ENCODE results near the gene GRM8. TPM values are rescaled to one million over a fixed set of nuclear protein-coding genes. Genes with fewer than 3 reads are reported as not detected.
"Not testable (repeated sequence)": the region's sequence is repeated elsewhere in the genome, so short reads cannot be mapped to it uniquely, and the experiment has no call there.

GRM8 gene
- total and polyA plus RNA-seq, 2 donors: 0.27 to 0.38 TPM

DNA sequence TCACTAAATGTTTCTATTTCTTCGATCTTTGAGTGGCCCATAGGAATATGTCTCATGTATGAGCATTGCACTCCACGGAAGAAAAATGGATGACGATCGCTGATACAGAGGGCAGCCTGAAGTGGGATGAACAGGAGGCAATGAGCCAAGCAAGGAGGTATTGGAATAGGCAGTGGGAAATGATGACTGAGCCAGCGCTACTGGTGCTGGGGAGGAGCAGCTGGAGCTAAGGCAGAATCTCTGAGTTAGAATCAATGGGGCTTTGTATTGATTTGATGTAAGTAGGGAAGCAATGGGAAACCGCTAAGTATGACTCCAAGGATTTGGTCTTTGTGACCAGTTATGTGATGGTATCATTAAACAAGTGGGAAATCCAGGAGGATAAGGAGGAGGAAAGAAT is 345.1 kb downstream of the GRM8 start:
- not testable (repeated sequence) for H3K27ac ChIP-seq (ENCODE audit: low read depth in 1 of 2, low read length in 1 of 2); H3K27me3 ChIP-seq (ENCODE audit: control insufficient read depth in 2 of 2, insufficient read depth in 1 of 2, low read length in 1 of 2); H3K4me3 ChIP-seq (ENCODE audit: low read length in 2 of 2); H3K4me1 ChIP-seq (ENCODE audit: control insufficient read depth in 2 of 2, insufficient read depth in 2 of 2, low read length in 2 of 2); DNase-seq (ENCODE audit: low read depth in 6 of 9, low spot score in 9 of 9); H3K36me3 ChIP-seq (ENCODE audit: control insufficient read depth in 2 of 2, insufficient read depth in 2 of 2, low read length in 1 of 2); H3K9me3 ChIP-seq (ENCODE audit: control insufficient read depth in 2 of 2, insufficient read depth in 1 of 2, low read length in 1 of 2)
- WGBS: 93% methylated on average over 6 of the region's 6 CpGs

DNA sequence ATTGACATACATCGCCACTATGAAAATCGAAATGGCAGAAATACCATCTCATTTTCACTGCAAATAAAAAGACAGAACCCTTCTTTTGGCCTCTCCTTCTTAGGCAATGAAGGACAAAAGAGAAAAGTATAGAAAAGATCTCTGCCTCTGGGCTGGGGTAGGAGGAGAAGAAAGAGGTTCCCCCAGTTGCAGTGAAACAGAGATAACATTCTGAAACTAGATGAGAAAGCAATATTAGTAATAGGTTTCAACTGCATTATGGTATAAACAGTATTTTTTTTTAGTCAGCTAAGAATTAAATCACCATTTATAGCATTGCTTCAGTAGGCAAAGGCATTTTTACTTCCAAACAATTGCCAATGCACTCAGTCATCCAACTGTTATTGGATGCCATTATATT is 347.5 kb downstream of the GRM8 start:
- H3K4me1 ChIP-seq (ENCODE audit: control insufficient read depth in 2 of 2, insufficient read depth in 2 of 2, low read length in 2 of 2); H3K36me3 ChIP-seq (ENCODE audit: control insufficient read depth in 2 of 2, insufficient read depth in 2 of 2, low read length in 1 of 2); H3K27ac ChIP-seq (ENCODE audit: low read depth in 1 of 2, low read length in 1 of 2); H3K4me3 ChIP-seq (ENCODE audit: low read length in 2 of 2); H3K9me3 ChIP-seq (ENCODE audit: control insufficient read depth in 2 of 2, insufficient read depth in 1 of 2, low read length in 1 of 2); DNase-seq (ENCODE audit: low read depth in 6 of 9, low spot score in 9 of 9); H3K27me3 ChIP-seq (ENCODE audit: control insufficient read depth in 2 of 2, insufficient read depth in 1 of 2, low read length in 1 of 2): not testable (repeated sequence)
- WGBS: 88% methylated on average over 2 of the region's 2 CpGs

DNA sequence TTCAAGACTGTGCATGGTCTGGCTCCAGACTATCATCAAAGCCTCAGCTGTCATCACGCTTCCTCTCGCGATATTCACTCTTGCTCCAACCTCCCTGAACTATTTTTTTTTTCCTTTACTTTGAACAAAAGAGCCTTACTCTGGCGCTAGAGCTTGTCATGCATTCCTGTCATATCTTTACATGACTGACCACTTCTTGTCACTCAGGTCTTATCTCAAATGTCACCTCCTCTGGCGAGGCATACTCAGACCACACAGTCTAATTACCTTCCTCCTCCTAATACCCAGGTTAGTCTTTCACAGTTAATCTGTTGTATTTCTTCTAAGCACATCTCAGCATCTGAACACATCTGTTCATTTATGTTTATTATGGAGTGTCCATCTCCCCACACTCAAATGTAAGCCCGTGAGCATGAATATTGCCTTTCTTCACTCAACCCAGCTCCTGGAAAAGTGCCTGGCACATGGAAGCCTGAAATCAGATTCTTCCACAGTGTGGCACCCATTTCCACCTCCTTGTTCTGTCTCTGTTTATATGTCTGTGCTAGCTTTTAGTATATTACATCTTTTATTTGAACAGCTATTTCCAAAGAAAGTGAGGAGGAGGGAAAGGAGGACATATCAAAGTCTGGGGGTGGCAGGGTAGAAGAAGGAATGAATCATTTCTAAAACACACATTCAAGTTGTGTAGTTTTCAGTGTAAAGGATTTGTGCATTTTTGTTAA is 351.5 kb downstream of the GRM8 start:
- H3K36me3 ChIP-seq (ENCODE audit: control insufficient read depth in 2 of 2, insufficient read depth in 2 of 2, low read length in 1 of 2); H3K27ac ChIP-seq (ENCODE audit: low read depth in 1 of 2, low read length in 1 of 2); DNase-seq (ENCODE audit: low read depth in 6 of 9, low spot score in 9 of 9); H3K4me1 ChIP-seq (ENCODE audit: control insufficient read depth in 2 of 2, insufficient read depth in 2 of 2, low read length in 2 of 2); H3K27me3 ChIP-seq (ENCODE audit: control insufficient read depth in 2 of 2, insufficient read depth in 1 of 2, low read length in 1 of 2); H3K4me3 ChIP-seq (ENCODE audit: low read length in 2 of 2); H3K9me3 ChIP-seq (ENCODE audit: control insufficient read depth in 2 of 2, insufficient read depth in 1 of 2, low read length in 1 of 2): not testable (repeated sequence)
- 74% methylated on average over 6 of the region's 6 CpGs for WGBS

DNA sequence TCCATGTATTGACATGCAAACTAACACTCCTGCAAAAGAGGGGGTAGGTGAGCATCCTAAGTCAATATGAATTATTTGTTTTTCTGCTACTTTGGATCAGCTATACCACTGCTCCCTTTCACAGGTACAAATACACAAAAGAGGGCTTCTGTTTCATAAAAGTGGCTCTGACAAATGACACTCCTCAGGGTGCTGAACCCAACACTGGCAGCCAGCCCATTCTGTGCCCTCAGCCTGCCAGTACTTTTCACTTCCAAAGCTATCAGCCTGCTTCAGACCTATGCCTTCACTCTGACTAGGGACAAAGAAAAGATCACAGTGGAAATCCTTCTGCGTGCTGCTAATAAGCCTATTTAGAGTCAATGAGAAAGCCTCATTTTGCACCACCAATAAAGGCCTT is 364.8 kb downstream of the GRM8 start:
- not testable (repeated sequence) for H3K4me3 ChIP-seq (ENCODE audit: low read length in 2 of 2); H3K36me3 ChIP-seq (ENCODE audit: control insufficient read depth in 2 of 2, insufficient read depth in 2 of 2, low read length in 1 of 2); H3K4me1 ChIP-seq (ENCODE audit: control insufficient read depth in 2 of 2, insufficient read depth in 2 of 2, low read length in 2 of 2); H3K27ac ChIP-seq (ENCODE audit: low read depth in 1 of 2, low read length in 1 of 2); DNase-seq (ENCODE audit: low read depth in 6 of 9, low spot score in 9 of 9); H3K27me3 ChIP-seq (ENCODE audit: control insufficient read depth in 2 of 2, insufficient read depth in 1 of 2, low read length in 1 of 2); H3K9me3 ChIP-seq (ENCODE audit: control insufficient read depth in 2 of 2, insufficient read depth in 1 of 2, low read length in 1 of 2)
- WGBS: 89% methylated on average over 1 of the region's 1 CpG

DNA sequence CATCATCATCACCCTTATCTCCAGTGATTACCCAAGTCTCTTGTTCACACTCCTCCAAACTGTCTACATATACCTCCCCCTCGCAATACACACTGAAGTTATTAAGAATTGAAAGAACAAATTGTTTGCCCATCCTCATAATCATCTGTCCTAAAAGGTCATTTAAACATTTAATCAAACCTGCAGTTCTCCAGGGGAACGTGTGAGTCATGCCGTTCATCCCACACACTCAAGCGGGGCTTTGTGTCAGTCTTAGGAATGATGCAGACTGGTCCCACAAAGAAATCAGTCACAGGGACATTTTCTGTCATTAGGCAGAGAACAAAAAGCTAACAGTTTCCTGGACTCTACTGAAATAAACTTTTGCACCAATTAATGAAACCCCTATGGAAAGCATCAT is 365.2 kb downstream of the GRM8 start:
- not testable (repeated sequence) for H3K27ac ChIP-seq (ENCODE audit: low read depth in 1 of 2, low read length in 1 of 2); DNase-seq (ENCODE audit: low read depth in 6 of 9, low spot score in 9 of 9); H3K4me1 ChIP-seq (ENCODE audit: control insufficient read depth in 2 of 2, insufficient read depth in 2 of 2, low read length in 2 of 2); H3K9me3 ChIP-seq (ENCODE audit: control insufficient read depth in 2 of 2, insufficient read depth in 1 of 2, low read length in 1 of 2); H3K4me3 ChIP-seq (ENCODE audit: low read length in 2 of 2); H3K27me3 ChIP-seq (ENCODE audit: control insufficient read depth in 2 of 2, insufficient read depth in 1 of 2, low read length in 1 of 2); H3K36me3 ChIP-seq (ENCODE audit: control insufficient read depth in 2 of 2, insufficient read depth in 2 of 2, low read length in 1 of 2)
- 86% methylated on average over 4 of the region's 4 CpGs for WGBS

DNA sequence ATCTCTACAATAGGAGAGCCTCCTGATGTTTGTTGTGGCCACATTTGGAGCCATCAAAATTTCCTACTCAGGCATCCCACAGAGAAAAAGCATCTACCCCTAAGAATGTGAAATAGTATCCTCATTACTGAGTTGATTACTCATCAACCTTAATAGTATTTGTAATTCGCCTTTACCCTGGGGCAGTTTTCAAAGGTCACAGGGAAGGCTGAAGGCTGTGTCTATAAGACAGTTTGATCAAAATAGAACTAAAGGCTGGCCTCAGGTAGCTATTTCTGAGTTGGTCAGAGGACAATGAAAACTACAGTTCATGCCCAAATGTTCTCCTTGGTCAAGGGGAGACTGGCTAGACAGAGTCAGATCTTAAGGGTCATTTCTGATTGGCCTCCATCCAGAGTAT is 370.0 kb downstream of the GRM8 start:
- not testable (repeated sequence) for DNase-seq (ENCODE audit: low read depth in 6 of 9, low spot score in 9 of 9); H3K27me3 ChIP-seq (ENCODE audit: control insufficient read depth in 2 of 2, insufficient read depth in 1 of 2, low read length in 1 of 2); H3K9me3 ChIP-seq (ENCODE audit: control insufficient read depth in 2 of 2, insufficient read depth in 1 of 2, low read length in 1 of 2); H3K27ac ChIP-seq (ENCODE audit: low read depth in 1 of 2, low read length in 1 of 2); H3K4me1 ChIP-seq (ENCODE audit: control insufficient read depth in 2 of 2, insufficient read depth in 2 of 2, low read length in 2 of 2); H3K4me3 ChIP-seq (ENCODE audit: low read length in 2 of 2); H3K36me3 ChIP-seq (ENCODE audit: control insufficient read depth in 2 of 2, insufficient read depth in 2 of 2, low read length in 1 of 2)
- WGBS: 94% methylated on average over 1 of the region's 1 CpG

DNA sequence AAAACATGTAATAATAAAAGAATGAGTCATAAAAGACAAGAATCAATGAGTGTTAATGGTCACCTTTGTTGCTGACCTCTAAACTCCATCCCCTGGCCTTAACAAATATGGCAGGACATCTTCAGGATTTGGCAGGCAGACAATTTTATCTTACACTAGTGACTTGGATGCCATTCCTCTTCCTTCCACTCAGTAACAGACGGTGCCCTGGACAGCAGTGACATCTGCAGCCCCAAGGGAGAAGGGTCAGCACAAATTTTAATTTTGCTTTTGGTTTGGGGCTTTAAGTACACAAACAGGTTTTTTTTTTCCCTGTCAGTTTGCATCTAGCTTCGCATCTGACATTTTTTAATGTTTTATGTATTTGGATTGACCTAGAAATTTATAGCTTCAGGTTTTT is 370.8 kb downstream of the GRM8 start:
- H3K4me1 ChIP-seq (ENCODE audit: control insufficient read depth in 2 of 2, insufficient read depth in 2 of 2, low read length in 2 of 2); H3K4me3 ChIP-seq (ENCODE audit: low read length in 2 of 2); H3K27me3 ChIP-seq (ENCODE audit: control insufficient read depth in 2 of 2, insufficient read depth in 1 of 2, low read length in 1 of 2); H3K36me3 ChIP-seq (ENCODE audit: control insufficient read depth in 2 of 2, insufficient read depth in 2 of 2, low read length in 1 of 2); DNase-seq (ENCODE audit: low read depth in 6 of 9, low spot score in 9 of 9); H3K9me3 ChIP-seq (ENCODE audit: control insufficient read depth in 2 of 2, insufficient read depth in 1 of 2, low read length in 1 of 2); H3K27ac ChIP-seq (ENCODE audit: low read depth in 1 of 2, low read length in 1 of 2): not testable (repeated sequence)
- whole genome bisulfite sequencing: 84% methylated on average over 2 of the region's 2 CpGs

DNA sequence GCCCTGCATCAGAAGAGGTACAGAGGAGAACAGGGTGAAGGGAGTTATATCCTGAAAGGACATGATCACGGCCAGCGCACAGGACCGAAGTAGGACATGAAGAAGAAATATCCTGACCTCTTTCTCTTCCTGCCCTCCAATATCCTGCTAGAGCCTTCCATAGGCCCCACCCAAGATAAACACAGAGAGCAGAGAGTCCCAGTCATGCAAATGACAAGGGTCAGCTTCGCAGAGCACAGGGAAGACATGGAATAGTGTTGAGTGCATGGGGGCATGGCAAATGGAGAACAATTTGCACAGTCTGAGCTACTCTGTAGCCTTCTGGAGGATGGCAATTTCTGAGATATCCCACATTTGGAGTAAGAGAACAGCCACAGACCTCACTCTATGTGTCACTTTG is 371.4 kb downstream of the GRM8 start:
- WGBS: 92% methylated on average over 4 of the region's 4 CpGs
- H3K9me3 ChIP-seq (ENCODE audit: control insufficient read depth in 2 of 2, insufficient read depth in 1 of 2, low read length in 1 of 2): no peaks in the 10 kb centered on the region
- no peak overlapping the region for H3K4me3 ChIP-seq (ENCODE audit: low read length in 2 of 2)
- H3K27me3 ChIP-seq (ENCODE audit: control insufficient read depth in 2 of 2, insufficient read depth in 1 of 2, low read length in 1 of 2): no peaks in the 10 kb centered on the region
- no peak for DNase-seq (ENCODE audit: low read depth in 6 of 9, low spot score in 9 of 9)
- H3K27ac ChIP-seq (ENCODE audit: low read depth in 1 of 2, low read length in 1 of 2): no peak overlapping the region
- no peaks in the 10 kb centered on the region for H3K36me3 ChIP-seq (ENCODE audit: control insufficient read depth in 2 of 2, insufficient read depth in 2 of 2, low read length in 1 of 2)
- H3K4me1 ChIP-seq (ENCODE audit: control insufficient read depth in 2 of 2, insufficient read depth in 2 of 2, low read length in 2 of 2): no peaks in the 10 kb centered on the region

DNA sequence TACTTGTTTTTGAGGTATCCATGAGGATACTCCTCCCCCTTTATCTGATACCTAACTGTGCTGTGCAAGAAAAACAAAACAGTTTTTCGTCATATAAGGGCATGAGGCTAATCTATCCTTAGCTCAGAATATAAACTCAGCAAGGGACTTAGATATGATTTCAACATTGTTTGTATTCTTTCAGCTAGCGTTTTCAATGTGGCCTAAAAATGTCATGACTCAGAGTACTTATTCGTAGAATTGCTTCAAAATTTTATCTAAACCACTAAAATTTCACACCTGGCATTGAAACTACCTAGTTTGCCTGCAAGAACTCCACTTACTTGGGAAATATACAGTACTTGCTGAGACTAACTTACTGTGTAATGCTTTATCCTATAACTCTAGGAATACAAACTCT is 376.2 kb downstream of the GRM8 start:
- H3K4me3 ChIP-seq (ENCODE audit: low read length in 2 of 2); H3K4me1 ChIP-seq (ENCODE audit: control insufficient read depth in 2 of 2, insufficient read depth in 2 of 2, low read length in 2 of 2); H3K9me3 ChIP-seq (ENCODE audit: control insufficient read depth in 2 of 2, insufficient read depth in 1 of 2, low read length in 1 of 2); DNase-seq (ENCODE audit: low read depth in 6 of 9, low spot score in 9 of 9); H3K36me3 ChIP-seq (ENCODE audit: control insufficient read depth in 2 of 2, insufficient read depth in 2 of 2, low read length in 1 of 2); H3K27me3 ChIP-seq (ENCODE audit: control insufficient read depth in 2 of 2, insufficient read depth in 1 of 2, low read length in 1 of 2); H3K27ac ChIP-seq (ENCODE audit: low read depth in 1 of 2, low read length in 1 of 2): not testable (repeated sequence)
- WGBS: 90% methylated on average over 3 of the region's 3 CpGs
